ENCODE results near the gene PEA15.
A peak's percentile ranks its signal among the peaks of the same experiment; 100 is the strongest.

PEA15 gene

GRCh38 chr1:160208557-160209320, 3.6 kb downstream of the PEA15 start:
- ATAC-seq, result no peak
- DNase-seq, result no peak

DNA sequence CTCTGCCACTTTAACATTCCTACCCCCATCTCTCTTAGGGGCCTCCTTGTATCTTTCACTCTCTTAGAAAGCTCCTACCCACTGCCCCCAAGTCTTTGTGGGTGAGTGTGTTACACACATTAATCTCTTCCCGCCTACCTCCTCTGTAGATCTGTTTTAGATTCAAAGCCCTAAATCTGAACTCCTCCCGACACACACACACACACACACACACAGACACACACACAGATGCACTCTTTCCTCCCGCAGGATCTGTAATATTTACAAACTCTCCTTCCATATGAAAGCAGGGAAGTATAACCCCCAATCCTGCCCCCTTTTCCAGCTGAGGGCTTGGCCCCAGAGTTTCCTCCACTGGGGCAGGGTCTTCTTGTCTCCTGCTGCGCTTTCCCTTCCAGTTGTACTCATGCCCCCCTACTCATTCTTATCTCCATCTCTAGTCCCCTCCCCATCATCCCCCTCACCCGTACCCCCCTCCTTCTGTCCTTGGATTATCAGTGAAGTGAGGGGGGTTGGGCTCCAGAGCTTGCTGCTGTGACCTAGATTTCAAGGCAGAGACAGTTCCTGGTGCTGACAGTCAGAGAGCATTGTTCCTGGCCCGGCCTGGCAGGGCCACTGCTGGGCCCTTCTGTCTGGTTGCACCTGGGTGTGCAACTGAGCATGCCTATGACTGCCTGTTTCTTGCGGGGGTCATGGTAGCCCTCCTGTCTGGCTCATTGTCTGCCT, 4.3 kb downstream of the PEA15 start:
- ATAC-seq (no peak), DNase-seq (no peak)

DNA sequence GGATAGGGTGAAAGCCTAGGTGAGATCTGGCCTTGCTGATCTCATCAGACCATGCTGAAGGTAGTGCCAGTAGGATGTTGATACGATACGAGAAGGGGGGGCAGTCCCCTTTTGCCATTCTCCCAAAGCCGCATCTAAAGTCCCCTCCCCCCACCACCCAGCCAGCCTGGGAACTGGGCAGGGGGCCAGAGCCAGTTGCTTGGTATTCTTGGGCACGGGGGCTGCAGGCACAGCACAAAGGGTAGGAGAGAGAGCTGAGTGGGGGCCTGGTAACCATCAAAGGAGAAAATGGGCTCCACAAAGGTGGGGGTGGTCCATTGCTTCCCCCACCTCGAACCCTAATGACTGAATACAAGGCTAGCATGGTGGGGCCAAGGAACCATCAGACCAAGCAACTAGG, 5.4 kb downstream of the PEA15 start:
- no peak for DNase-seq
- no peak for ATAC-seq

GRCh38 chr1:160211046-160211790, 6.0 kb downstream of the PEA15 start:
- ATAC-seq, result no peak
- DNase-seq, result no peak

- ATAC-seq (no peak), DNase-seq (no peak)
Measured at GRCh38 chr1:160214481-160215140, 9.4 kb downstream of the PEA15 start.

GRCh38 chr1:160216301-160216700, 11.1 kb downstream of the PEA15 start:
- no peak for ATAC-seq

GRCh38 chr1:160217481-160218051, 12.4 kb downstream of the PEA15 start:
- no peak for DNase-seq
- no peak for ATAC-seq

More at GRCh38 chr1:160216301-160216700, 11.1 kb downstream of the PEA15 start:
- DNase-seq, result no peak

- peak; percentile 25 for ATAC-seq
- no peak for DNase-seq
Measured at GRCh38 chr1:160219062-160219929, 14.1 kb downstream of the PEA15 start.

DNA sequence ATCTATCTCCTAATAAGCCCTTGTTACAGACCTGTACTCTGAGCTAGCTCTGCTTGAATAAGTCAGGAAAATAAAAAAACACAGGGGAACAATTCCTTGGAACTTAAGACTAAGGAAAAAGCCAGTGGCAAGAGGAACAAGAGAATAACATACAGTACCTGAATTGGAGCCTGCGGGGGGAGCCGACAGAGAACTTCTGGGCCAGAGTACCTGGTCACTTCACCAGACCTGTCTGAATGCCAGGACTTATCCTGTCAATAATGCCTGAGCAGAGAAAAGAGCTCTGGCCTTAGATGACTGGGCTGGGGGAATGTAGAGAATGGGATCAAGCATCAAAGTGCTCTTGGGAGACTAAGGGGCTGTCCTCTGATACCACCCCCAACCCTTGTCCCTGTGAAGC, 15.1 kb downstream of the PEA15 start:
- no peak for ATAC-seq

GRCh38 chr1:160221089-160221488, 15.9 kb downstream of the PEA15 start:
- ATAC-seq (no peak), DNase-seq (no peak)

More for the DNA sequence above, 15.1 kb downstream of the PEA15 start:
- no peak for DNase-seq

- ATAC-seq, result no peak
- DNase-seq, result no peak
Measured at GRCh38 chr1:160222546-160222945, 17.4 kb downstream of the PEA15 start.

DNA sequence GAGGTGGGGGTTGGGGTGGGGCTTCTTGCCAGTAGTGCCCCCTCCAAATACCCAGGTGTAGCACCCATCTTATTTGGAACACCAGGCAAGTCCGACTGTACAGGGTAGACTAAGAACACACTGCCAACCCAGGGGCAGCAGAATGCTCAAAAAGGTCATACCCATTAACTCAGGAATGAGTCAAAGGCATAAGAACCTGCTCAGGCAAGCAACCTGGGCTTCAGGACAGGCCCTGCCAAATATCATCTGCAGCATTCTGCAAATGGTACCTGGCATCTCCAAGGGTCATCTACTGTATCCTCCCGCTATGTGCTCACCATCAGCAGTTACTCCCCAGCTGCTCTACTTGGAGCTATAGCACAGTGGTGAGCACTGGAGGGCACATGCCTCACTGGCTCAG, 19.4 kb downstream of the PEA15 start:
- DNase-seq (no peak), ATAC-seq (no peak)

- ATAC-seq (no peak), DNase-seq (no peak)
Measured at GRCh38 chr1:160225345-160225744, 20.2 kb downstream of the PEA15 start.

DNA sequence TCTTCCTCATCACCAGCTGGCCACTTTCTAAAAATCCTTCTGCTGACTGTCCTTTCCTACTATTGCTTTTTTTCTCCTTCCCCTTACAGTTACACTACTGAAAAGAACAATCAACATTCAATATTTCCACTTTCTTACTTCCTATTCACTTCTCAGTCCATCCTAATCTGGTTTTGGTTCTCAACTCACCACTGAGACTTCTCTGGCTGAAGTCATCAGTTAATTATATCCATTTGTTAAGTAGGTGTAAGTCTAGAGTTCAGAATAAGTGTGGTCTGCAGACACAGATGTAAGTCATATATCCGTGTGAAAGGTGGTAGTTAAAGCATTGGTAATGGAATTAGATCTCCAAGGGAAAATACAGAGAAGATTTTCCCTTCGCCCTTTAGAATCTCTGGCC, 21.4 kb downstream of the PEA15 start:
- no peak for ATAC-seq

GRCh38 chr1:160227034-160227433, 21.9 kb downstream of the PEA15 start:
- no peak for ATAC-seq
- no peak for DNase-seq

More for the DNA sequence above, 21.4 kb downstream of the PEA15 start:
- DNase-seq, result no peak

DNA sequence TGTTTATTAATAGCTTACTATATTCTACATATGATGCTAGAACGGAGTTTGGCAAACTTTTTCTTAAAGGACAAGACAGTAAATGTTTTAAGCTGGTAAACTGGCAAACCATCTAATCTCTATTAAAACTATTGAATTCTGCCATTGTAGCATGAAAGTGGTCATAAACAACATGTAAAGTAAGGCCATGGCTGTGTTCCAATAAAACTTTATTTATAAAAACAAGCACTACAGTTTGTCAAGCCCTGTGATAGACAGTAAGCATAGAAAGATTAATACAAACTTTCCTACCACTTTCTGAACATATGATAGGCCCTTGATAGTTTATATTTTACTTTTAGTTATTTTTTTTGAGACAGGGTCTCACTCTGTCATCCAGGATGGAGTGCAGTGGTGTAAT, 22.4 kb downstream of the PEA15 start:
- DNase-seq (no peak), ATAC-seq (no peak)

DNA sequence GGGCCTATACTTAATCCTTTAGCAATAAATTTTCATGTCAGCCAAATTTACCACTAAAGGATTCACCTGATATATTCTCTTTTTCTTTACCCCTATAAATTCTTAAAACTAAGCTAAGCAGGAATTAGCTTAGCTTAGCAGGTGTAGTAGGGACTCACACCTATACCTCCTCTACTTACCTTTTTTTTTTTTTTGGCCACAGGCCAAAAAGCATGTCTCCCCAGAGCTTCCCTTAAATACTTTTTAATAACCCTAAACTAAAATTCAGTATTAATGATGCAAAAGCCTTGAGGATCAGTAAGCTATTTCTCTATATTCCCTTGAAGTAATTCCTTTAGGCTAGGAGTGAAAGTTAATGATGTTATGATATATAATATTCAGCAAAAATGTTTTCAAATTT, 23.2 kb downstream of the PEA15 start:
- no peak for ATAC-seq
- DNase-seq, result no peak

DNA sequence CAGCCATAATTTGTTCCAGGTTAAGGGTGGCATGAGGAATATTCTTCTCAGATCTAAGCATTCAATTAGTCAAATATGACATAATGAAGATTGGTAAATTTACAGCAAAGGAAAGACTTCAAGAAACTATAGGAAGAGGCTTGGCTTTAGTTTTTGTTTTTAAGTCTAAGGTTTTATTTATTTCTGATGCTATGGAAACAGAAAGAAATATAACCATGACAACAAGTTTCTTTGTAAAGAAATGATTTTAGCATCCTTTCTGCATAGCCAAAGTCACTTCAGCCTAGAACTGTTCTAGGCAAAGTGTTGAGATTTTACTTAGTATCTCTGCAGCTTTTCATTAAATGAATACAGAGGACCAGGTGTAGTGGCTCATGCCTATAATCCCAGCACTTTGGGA, 27.7 kb downstream of the PEA15 start:
- ATAC-seq (no peak), DNase-seq (no peak)

- DNase-seq, result no peak
- no peak for ATAC-seq
Measured at GRCh38 chr1:160236806-160237205, 31.6 kb downstream of the PEA15 start.

GRCh38 chr1:160237558-160237957, 32.4 kb downstream of the PEA15 start:
- ATAC-seq (no peak), DNase-seq (no peak)

GRCh38 chr1:160238408-160238807, 33.2 kb downstream of the PEA15 start:
- ATAC-seq (no peak), DNase-seq (no peak)
